Dermis microvascular lymphatic vessel endothelial cell (primary cell): ENCODE data around the gene CDK5RAP2. TPM values are rescaled to one million over a fixed set of nuclear protein-coding genes. Genes with fewer than 3 reads are reported as not detected.
"Not testable (repeated sequence)": the region's sequence is repeated elsewhere in the genome, so short reads cannot be mapped to it uniquely, and the experiment has no call there.

ENCODE experiments used
- DNase-seq, 2 donors: peaks; one replicate each; pipeline versions ENCODE4 v3.0.0 to v3.0.0-alpha.2; 2010; ENCODE audit warnings: low read depth in 2 of 2
- total RNA-seq: library from RNA; depleted of rRNA; stranded (reverse); fragments of >200 nt; gene quantifications from 2 replicates; pipeline ENCODE4 v1.2.1, GENCODE V29; 2014

The CDK5RAP2 gene
- total RNA-seq, 1 donor from 2014 or later = 19.0 TPM

DNA sequence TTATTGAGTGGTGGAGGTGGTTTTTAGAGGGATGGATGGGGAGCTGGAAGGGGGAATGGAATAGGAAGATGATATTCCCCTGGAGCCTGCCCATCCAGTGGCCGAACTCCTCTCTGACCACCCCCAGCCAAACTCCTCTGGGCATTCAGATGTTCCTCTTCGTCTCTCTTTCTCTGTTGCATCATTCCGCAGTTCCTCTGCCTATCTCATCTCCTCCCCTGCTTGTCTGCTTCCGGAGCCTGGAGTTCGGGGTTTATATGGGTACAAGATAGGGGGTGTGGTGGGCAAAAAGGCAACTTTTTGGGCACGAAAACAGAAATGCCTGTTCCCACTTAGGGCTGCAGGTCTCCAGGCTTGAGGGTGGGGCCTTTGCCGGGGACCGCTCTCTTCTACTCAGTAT, 12.2 kb upstream of the CDK5RAP2 start:
- no peak for DNase-seq

- DNase-seq = no peak
Observed at GRCh38 chr9:120587328-120587727, 7.4 kb upstream of the CDK5RAP2 start.

GRCh38 chr9:120583958-120584369, 4.0 kb upstream of the CDK5RAP2 start:
- DNase-seq = peak; percentile 95 to 97

DNA sequence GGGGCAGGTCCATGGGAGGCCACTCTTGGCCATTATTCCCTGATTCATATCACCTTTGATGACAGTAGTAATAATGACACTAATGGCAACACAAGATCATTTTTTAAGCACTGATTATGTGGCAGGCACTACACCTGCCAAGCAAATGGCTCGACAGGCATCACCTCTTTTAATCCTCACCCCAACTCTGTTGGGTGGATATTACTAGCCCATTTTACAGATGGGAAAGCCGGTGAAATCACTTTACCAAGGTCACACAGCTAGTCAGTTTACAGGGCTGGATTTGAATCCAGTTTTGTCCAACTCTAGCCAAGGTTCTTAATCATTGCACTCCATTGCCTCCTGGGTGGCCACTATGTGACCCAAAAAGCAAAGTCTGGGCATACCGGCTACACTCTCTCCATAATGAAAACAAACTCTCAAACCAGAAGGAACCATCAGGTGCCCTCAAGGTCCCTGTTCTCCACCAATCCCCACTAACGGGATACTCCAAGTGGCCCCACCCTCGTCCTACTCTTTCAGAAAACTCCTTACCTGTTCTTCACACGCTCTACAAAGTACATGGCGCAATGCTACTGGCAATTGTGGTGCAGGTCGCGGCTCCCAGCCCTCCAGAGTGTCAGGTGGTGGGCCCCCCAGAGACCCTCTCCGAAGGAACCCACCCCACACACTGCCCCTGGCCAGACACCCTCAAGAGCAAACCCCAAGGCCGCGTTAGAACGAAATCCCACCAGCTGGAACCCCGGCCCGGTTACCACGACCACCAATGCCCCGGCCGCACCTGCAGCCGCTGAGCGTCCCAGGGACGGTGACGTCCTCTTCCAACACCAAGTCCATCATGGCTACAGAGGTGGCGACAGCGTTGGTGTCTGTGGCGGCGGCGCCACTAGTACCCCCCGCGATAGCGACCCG, 572 bp downstream of the CDK5RAP2 start:
- DNase-seq = no peak

DNA sequence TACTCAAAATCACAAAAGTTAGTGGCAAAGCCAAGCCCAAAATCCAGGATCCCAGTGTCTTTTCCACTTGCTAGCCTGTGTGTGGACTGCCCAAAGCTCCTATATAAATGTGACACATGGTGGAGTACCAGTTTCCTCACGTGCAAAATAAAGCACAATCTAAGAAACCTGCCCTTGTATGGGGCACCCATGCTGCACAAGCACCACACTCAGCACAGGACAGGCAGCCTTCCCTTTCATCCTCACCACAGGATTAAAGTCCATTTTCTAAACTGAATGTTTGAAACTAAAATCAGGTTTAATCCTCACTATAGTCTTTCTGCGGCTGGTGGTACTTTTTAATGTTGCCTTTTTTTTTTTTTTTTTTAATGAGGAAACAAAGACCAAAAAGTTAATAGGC, 5.5 kb downstream of the CDK5RAP2 start:
- no peak for DNase-seq

GRCh38 chr9:120572472-120572871, 7.5 kb downstream of the CDK5RAP2 start:
- no peak for DNase-seq

- DNase-seq = peak; percentile 36 to 46
Observed at GRCh38 chr9:120571443-120572257, 8.3 kb downstream of the CDK5RAP2 start.

DNA sequence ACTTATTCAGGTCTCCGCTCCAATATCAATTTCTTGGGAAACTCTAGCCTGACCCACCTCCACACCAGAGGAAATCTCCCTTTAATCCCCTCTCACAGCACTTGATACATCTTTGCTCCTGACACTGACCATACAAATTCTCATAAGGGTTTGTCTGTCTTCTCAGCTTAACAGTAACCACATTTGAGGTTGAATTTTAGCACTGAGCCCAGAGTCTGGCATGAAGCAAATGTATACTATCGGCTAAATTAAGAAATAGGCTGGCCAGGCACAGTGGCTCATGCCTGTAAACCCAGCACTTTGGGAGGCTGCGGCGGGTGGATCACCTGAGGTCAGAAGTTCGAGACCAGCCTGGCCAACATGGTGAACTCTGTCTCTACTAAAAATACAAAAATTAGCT, 9.7 kb downstream of the CDK5RAP2 start:
- DNase-seq = no peak

GRCh38 chr9:120569556-120569955, 10.4 kb downstream of the CDK5RAP2 start:
- no peak for DNase-seq

- no peak for DNase-seq
Observed at GRCh38 chr9:120568816-120569215, 11.2 kb downstream of the CDK5RAP2 start.

DNA sequence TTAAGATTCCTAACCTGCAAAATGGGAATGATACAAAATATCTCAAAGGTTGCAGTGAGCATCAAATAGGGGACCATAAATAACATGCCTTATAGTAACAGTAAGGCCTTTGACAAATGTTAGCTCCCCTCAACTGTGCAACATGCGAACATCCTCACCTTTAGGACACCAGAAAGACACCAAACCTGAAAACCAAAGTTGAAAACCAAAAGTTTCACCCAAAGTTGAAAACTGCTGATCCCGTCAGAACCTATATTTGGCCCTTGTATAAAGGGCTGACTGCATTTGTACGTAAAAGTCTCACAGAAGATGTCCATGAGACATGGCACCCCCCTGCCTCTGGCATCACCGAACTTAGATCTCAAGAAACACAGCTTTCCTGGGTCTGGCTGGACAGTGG, 12.1 kb downstream of the CDK5RAP2 start:
- DNase-seq = no peak

GRCh38 chr9:120567081-120567480, 12.9 kb downstream of the CDK5RAP2 start:
- DNase-seq = no peak

DNA sequence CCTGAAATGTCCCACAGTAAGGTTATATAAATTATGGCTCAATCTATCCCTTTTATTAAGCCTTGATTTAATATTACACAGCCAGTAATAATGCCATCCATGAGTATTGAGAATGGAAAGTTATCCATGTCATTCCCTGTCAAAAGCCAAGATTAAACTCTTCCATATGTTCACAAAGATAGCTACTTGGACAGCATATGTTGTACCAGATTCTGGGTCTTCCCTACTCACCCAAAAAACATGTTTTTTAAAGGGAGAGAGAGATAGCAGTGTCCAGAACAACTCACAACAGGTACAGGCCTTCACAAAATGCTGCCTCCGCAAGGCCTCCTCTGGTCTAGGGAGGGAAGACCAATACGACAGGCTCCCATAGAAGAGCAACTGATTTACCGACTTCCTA, 15.4 kb downstream of the CDK5RAP2 start:
- DNase-seq = no peak

- no peak for DNase-seq
Observed at GRCh38 chr9:120562861-120563443, 17.0 kb downstream of the CDK5RAP2 start.

GRCh38 chr9:120561709-120562108, 18.3 kb downstream of the CDK5RAP2 start:
- no peak for DNase-seq

- no peak for DNase-seq
Observed at GRCh38 chr9:120559546-120559945, 20.4 kb downstream of the CDK5RAP2 start.

DNA sequence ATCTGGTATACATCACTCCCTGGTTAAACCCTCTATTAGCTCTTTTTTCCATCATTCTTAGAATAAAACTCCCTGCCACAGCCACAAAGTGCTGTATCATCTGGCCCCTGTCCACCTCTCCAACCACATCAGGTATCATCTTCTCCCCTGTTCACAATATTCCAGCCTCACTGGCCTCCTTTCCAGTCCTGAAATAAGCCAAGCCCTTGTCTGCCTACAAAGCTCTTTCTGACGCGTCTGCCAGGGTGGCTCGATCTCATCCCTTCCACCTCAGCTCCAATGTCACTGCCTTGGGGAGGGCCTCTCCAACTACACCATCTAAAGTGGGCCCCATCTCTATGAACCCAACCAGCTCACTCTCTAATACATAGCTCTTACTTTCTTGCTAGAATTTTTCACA, 21.5 kb downstream of the CDK5RAP2 start:
- DNase-seq = no peak

GRCh38 chr9:120557205-120557604, 22.8 kb downstream of the CDK5RAP2 start:
- DNase-seq = no peak

DNA sequence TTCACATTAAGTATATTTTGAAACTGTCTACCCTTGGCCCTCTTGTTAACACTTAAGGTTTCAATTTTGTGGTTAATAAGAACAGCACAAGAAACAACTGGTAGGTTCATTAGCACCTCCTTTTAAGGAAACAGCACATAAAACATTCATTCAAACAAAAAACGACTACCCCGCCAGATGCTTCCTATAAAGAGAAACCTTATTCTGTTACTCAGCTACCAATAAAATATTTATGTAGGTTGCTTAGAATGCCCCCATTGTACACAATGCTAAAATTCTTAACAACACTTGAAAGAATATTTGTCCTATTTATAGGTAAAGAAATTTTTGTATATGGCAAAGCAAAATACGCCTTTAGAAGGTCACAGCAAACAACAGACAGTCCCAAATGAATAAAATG, 23.2 kb downstream of the CDK5RAP2 start:
- DNase-seq = no peak

- DNase-seq = no peak
Observed at GRCh38 chr9:120555839-120556238, 24.1 kb downstream of the CDK5RAP2 start.

DNA sequence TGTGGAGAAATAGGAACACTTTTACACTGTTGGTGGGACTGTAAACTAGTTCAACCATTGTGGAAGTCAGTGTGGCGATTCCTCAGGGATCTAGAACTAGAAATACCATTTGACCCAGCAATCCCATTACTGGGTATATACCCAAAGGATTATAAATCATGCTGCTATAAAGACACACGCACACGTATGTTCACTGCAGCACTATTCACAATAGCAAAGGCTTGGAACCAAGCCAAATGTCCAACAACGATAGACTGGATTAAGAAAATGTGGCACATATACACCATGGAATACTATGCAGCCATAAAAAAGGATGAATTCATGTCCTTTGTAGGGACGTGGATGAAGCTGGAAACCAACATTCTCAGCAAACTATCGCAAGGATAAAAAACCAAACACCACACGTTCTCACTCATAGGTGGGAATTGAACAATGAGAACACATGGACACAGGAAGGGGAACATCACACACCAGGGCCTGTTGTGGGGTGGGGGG, 27.7 kb downstream of the CDK5RAP2 start:
- DNase-seq = not testable (repeated sequence)
